Testis (tissue), 2 donors: ENCODE measurements around the gene PHF21A.

Experiments used
- CTCF ChIP-seq, 3 experiments: fragments of 450-650 bp in 2 of 3; fragments of 200-600 bp in 1 of 3; sonication (generic) in 1 of 3; IDR thresholded peaks; one replicate each; pipeline ENCODE4 v1.5.1; 2016 to 2019; ENCODE audit warnings: antibody characterized with exemption in 3 of 3, mild to moderate bottlenecking in 2 of 3, moderate library complexity in 1 of 3
- POLR2A ChIP-seq: fragments of 450-650 bp; IDR thresholded peaks from one replicate; pipeline ENCODE4 v1.6.1; 2017; ENCODE audit warnings: antibody characterized with exemption, mild to moderate bottlenecking, moderate library complexity

GRCh38 chr11:46018651-46019050 lies 102.6 kb downstream of the PHF21A start:
- TF ChIP-seq CTCF (IDR thresholded peaks at IDR 0.05) (no peak), POLR2A (no peak)
